Neutrophil (primary cell): Measurements from ENCODE around the gene CERKL.

Experiments
- H3K27ac ChIP-seq: fragments of 200-600 bp; sonication (generic); 2 replicates; pipeline ENCODE4 v1.5.1; 2016; ENCODE audit warnings: mild to moderate bottlenecking, moderate library complexity
- H3K27me3 ChIP-seq: fragments of 200-600 bp; sonication (generic); 2 replicates; pipeline ENCODE4 v1.6.0; 2016; ENCODE audit warnings: mild to moderate bottlenecking
- H3K36me3 ChIP-seq: fragments of 200-600 bp; sonication (generic); 2 replicates; pipeline ENCODE4 v1.5.1; 2017
- H3K4me1 ChIP-seq, 2 experiments: fragments of 200-600 bp in 1 of 2; sonication (generic) in 1 of 2; 1 replicate in 1 of 2; 2 replicates in 1 of 2; pipeline versions ENCODE4 v1.5.1 to v1.6.1; 2013 to 2016; ENCODE audit warnings: low read depth in 1 of 2, low read length in 1 of 2, mild to moderate bottlenecking in 1 of 2, moderate library complexity in 1 of 2; ENCODE audit not compliant: control insufficient read depth in 1 of 2, insufficient read depth in 1 of 2
- H3K4me3 ChIP-seq, 2 experiments: fragments of 200-600 bp in 1 of 2; sonication (generic) in 1 of 2; 1 replicate in 1 of 2; 2 replicates in 1 of 2; pipeline ENCODE4 v1.5.1; 2013 to 2016; ENCODE audit warnings: low read depth in 1 of 2, low read length in 1 of 2, mild to moderate bottlenecking in 1 of 2, moderate library complexity in 1 of 2
- H3K9me3 ChIP-seq: fragments of 200-600 bp; sonication (generic); 2 replicates; pipeline ENCODE4 v1.5.1; 2016
- CTCF ChIP-seq: fragments of 200-600 bp; sonication (generic); IDR thresholded peaks from 2 replicates; pipeline ENCODE4 v1.5.1; 2016; ENCODE audit warnings: antibody characterized with exemption

CERKL gene

GRCh38 chr2:181674461-181674860, 17.6 kb upstream of the CERKL start:
- no peak overlapping the region for H3K27ac ChIP-seq
- no peak for TF ChIP-seq CTCF
- H3K36me3 ChIP-seq, result no peaks in the 10 kb centered on the region
- no peaks in the 10 kb centered on the region for H3K9me3 ChIP-seq
- peaks cover 0 to 3% of the 10 kb centered on the region in 2 experiments for H3K4me1 ChIP-seq
- H3K4me3 ChIP-seq, result no peak overlapping the region
- peaks cover 100% of the 10 kb centered on the region for H3K27me3 ChIP-seq

- H3K4me1 ChIP-seq, result peaks cover 0 to 3% of the 10 kb centered on the region in 2 experiments
- no peak overlapping the region for H3K4me3 ChIP-seq
- no peak overlapping the region for H3K27ac ChIP-seq
- H3K9me3 ChIP-seq, result no peaks in the 10 kb centered on the region
- no peaks in the 10 kb centered on the region for H3K36me3 ChIP-seq
- peaks cover 99% of the 10 kb centered on the region for H3K27me3 ChIP-seq
- TF ChIP-seq CTCF, result no peak
Measured at GRCh38 chr2:181673173-181673572, 16.3 kb upstream of the CERKL start.

GRCh38 chr2:181672255-181673008, 15.5 kb upstream of the CERKL start:
- Histone ChIP-seq H3K36me3 (no peaks in the 10 kb centered on the region), H3K27me3 (peaks cover 99% of the 10 kb centered on the region), H3K9me3 (no peaks in the 10 kb centered on the region), H3K27ac (no peak overlapping the region), H3K4me1 (no peaks in the 10 kb centered on the region), H3K4me3 (no peak overlapping the region)
- no peak for TF ChIP-seq CTCF

- TF ChIP-seq CTCF, result no peak
- no peak overlapping the region for H3K27ac ChIP-seq
- H3K27me3 ChIP-seq, result peaks cover 95% of the 10 kb centered on the region
- no peak overlapping the region for H3K4me3 ChIP-seq
- no peaks in the 10 kb centered on the region for H3K4me1 ChIP-seq
- H3K36me3 ChIP-seq, result no peaks in the 10 kb centered on the region
- H3K9me3 ChIP-seq, result no peaks in the 10 kb centered on the region
Measured at GRCh38 chr2:181670632-181671031, 13.7 kb upstream of the CERKL start.

- Histone ChIP-seq H3K27ac (no peak overlapping the region), H3K36me3 (no peaks in the 10 kb centered on the region), H3K4me1 (no peaks in the 10 kb centered on the region), H3K4me3 (no peak overlapping the region), H3K9me3 (no peaks in the 10 kb centered on the region), H3K27me3 (peaks cover 61% of the 10 kb centered on the region)
- no peak for TF ChIP-seq CTCF
Measured at GRCh38 chr2:181667234-181667633, 10.3 kb upstream of the CERKL start.
